PFSK-1 (cell line): Measurements from ENCODE around the gene TMEM39B.

Experiments
- FOXP2 ChIP-seq: optimal IDR thresholded peaks from 2 replicates; pipeline ENCODE3; 2011; ENCODE audit warnings: borderline replicate concordance, control low read depth, inconsistent platforms; ENCODE audit not compliant: insufficient read depth; ENCODE audit errors: extremely low read length, extremely low read depth
- POLR2AphosphoS5 ChIP-seq: IDR thresholded peaks from 2 replicates; pipeline ENCODE4 v1.6.1; 2012; ENCODE audit warnings: low read depth, mild to moderate bottlenecking, control low read depth, low read length, moderate library complexity
- SIN3A ChIP-seq: IDR thresholded peaks from 2 replicates; pipeline ENCODE4 v1.6.1; 2012; ENCODE audit warnings: mild to moderate bottlenecking, low read length, moderate library complexity, borderline replicate concordance; ENCODE audit not compliant: insufficient read depth
- TAF1 ChIP-seq: IDR thresholded peaks from 2 replicates; pipeline ENCODE4 v1.6.1; 2012; ENCODE audit warnings: low read length, control low read depth, borderline replicate concordance; ENCODE audit not compliant: insufficient read depth
- TF ChIP-seq, protein P1 (sequence below), 2 experiments: IDR thresholded peaks; 2 replicates each; pipeline versions ENCODE4 v1.6.1 to v1.8.0; 2011 to 2012; ENCODE audit warnings: low read depth in 2 of 2, low read length in 2 of 2, control low read depth in 1 of 2, inconsistent platforms in 1 of 2, mild to moderate bottlenecking in 1 of 2, moderate library complexity in 1 of 2; ENCODE audit not compliant: insufficient read depth in 1 of 2

DNA sequence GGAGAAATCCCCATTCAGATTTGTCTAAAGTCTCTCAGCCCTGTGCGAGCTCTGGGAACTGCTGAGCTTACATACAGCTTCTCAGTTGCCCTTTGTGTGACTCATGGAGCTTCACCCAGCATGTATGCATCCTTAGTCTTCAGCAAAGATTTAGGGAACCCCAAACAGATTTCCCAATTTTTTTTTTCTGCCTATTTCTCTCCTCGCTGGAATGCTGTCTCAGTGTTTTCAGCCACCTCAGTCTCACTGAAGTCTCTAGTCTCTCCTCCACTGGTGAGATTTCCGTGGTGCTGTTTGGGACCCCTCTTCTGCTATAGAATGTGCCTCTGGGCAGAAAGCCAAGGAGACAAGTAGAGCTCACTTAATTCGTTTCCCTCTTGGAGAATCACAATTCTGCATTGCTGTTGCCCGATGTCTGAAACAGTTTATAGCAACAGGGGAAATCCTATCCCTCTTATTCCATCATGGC, 78.6 kb downstream of the TMEM39B start:
- TF ChIP-seq POLR2AphosphoS5 (no peak), TAF1 (no peak), SIN3A (no peak), FOXP2 (no peak)
- TF ChIP-seq, protein P1, sequence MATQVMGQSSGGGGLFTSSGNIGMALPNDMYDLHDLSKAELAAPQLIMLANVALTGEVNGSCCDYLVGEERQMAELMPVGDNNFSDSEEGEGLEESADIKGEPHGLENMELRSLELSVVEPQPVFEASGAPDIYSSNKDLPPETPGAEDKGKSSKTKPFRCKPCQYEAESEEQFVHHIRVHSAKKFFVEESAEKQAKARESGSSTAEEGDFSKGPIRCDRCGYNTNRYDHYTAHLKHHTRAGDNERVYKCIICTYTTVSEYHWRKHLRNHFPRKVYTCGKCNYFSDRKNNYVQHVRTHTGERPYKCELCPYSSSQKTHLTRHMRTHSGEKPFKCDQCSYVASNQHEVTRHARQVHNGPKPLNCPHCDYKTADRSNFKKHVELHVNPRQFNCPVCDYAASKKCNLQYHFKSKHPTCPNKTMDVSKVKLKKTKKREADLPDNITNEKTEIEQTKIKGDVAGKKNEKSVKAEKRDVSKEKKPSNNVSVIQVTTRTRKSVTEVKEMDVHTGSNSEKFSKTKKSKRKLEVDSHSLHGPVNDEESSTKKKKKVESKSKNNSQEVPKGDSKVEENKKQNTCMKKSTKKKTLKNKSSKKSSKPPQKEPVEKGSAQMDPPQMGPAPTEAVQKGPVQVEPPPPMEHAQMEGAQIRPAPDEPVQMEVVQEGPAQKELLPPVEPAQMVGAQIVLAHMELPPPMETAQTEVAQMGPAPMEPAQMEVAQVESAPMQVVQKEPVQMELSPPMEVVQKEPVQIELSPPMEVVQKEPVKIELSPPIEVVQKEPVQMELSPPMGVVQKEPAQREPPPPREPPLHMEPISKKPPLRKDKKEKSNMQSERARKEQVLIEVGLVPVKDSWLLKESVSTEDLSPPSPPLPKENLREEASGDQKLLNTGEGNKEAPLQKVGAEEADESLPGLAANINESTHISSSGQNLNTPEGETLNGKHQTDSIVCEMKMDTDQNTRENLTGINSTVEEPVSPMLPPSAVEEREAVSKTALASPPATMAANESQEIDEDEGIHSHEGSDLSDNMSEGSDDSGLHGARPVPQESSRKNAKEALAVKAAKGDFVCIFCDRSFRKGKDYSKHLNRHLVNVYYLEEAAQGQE (IDR thresholded peaks at IDR 0.05; ENCODE audit: insufficient read depth in 1 of 2, low read depth in 2 of 2, low read length in 2 of 2), result no peak
